Erythroblast (primary cell): ENCODE results near the gene ZNF500.

ENCODE experiments used
- GATA1 ChIP-seq: IDR thresholded peaks from 2 replicates; pipeline ENCODE4 v1.6.1; 2011; ENCODE audit warnings: low read depth, mild to moderate bottlenecking, control low read depth, low read length, moderate library complexity
- POLR2A ChIP-seq: IDR thresholded peaks from 2 replicates; pipeline ENCODE4 v1.6.1; 2011; ENCODE audit warnings: mild to moderate bottlenecking, low read length

- TF ChIP-seq POLR2A (no peak), GATA1 (no peak)
Measured at GRCh38 chr16:4795181-4795827, 28.3 kb upstream of the ZNF500 start, which contains the start of gene SMIM22.
